Renal cortex interstitium (tissue), 11 donors: ENCODE results near the gene SH2B2. TPM values are rescaled to one million over a fixed set of nuclear protein-coding genes. Genes with fewer than 3 reads are reported as not detected.

ENCODE experiments used
- DNase-seq, 11 donors: peaks; one replicate each; pipeline ENCODE4 v3.0.0-alpha.2; 2013; ENCODE audit warnings: low read depth in 9 of 11, low spot score in 4 of 11; ENCODE audit errors: extremely low read depth in 1 of 11
- polyA plus RNA-seq, 3 donors: library from polyadenylated mRNA; unstranded; fragments of 120-200 nt; gene quantifications; one replicate each; pipeline ENCODE4 v1.2.1, GENCODE V29; 2013; ENCODE audit not compliant: insufficient read length in 3 of 3

Gene SH2B2
- polyA plus RNA-seq, 3 donors, result 4.1 to 5.3 (median 4.2) TPM

GRCh38 chr7:102283477-102284189 lies 3.0 kb upstream of the SH2B2 start:
- DNase-seq, result no peak

GRCh38 chr7:102284399-102284798 lies 2.3 kb upstream of the SH2B2 start:
- DNase-seq, result no peak

GRCh38 chr7:102284891-102285539 lies 1.7 kb upstream of the SH2B2 start:
- no peak for DNase-seq

- DNase-seq, result no peak
These were observed 980 bp upstream of the SH2B2 start for GRCh38 chr7:102285540-102286236.

GRCh38 chr7:102287111-102287980 lies 678 bp downstream of the SH2B2 start:
- DNase-seq, result no peak

GRCh38 chr7:102287981-102288278 lies 1.3 kb downstream of the SH2B2 start:
- DNase-seq, result no peak

- DNase-seq, result no peak
These were observed 1.7 kb downstream of the SH2B2 start for GRCh38 chr7:102288285-102288930.

- no peak for DNase-seq
These were observed 2.4 kb downstream of the SH2B2 start for GRCh38 chr7:102289057-102289456.

- no peak for DNase-seq
These were observed 4.6 kb downstream of the SH2B2 start for GRCh38 chr7:102291056-102291915.

GRCh38 chr7:102291916-102292267 lies 5.2 kb downstream of the SH2B2 start:
- no peak for DNase-seq

- DNase-seq, result no peak
These were observed 6.4 kb downstream of the SH2B2 start for GRCh38 chr7:102292813-102293798.

GRCh38 chr7:102294589-102294988 lies 7.9 kb downstream of the SH2B2 start:
- no peak for DNase-seq

GRCh38 chr7:102295346-102296178 lies 8.9 kb downstream of the SH2B2 start:
- no peak for DNase-seq

GRCh38 chr7:102296179-102296438 lies 9.4 kb downstream of the SH2B2 start:
- DNase-seq, result no peak

- DNase-seq, result no peak
These were observed 9.8 kb downstream of the SH2B2 start for GRCh38 chr7:102296514-102296913.

- DNase-seq, result no peak
These were observed 11.0 kb downstream of the SH2B2 start for GRCh38 chr7:102297487-102298218.
